SU-DHL-6 (cell line): ENCODE results near the gene TRIM39.

Source experiments
- H2AFZ ChIP-seq: fragments of 200-600 bp; sonication (generic); 2 replicates; pipeline ENCODE4 v1.6.1; 2014; ENCODE audit warnings: low read depth, mild to moderate bottlenecking, moderate library complexity, mixed read lengths, antibody characterized with exemption, low read length; ENCODE audit not compliant: severe bottlenecking
- H3F3A ChIP-seq: fragments of 200-600 bp; shearing (Covaris generic); 2 replicates; pipeline ENCODE4 v1.6.0; 2016; ENCODE audit warnings: antibody characterized with exemption, mild to moderate bottlenecking; ENCODE audit not compliant: insufficient read depth
- H3K27ac ChIP-seq: fragments of 200-600 bp; sonication (generic); 2 replicates; pipeline ENCODE4 v1.5.1; 2016; ENCODE audit warnings: low read depth, mild to moderate bottlenecking, low read length, moderate library complexity, mixed read lengths
- H3K27me3 ChIP-seq: fragments of 200-600 bp; sonication (generic), shearing (Covaris generic); 2 replicates; pipeline ENCODE4 v1.6.0; 2014; ENCODE audit warnings: mild to moderate bottlenecking, low read length
- H3K36me3 ChIP-seq: fragments of 200-600 bp; sonication (generic); 2 replicates; pipeline ENCODE4 v1.6.1; 2014; ENCODE audit warnings: mild to moderate bottlenecking, low read length, mixed read lengths
- H3K4me2 ChIP-seq: fragments of 300-600, 200-600 bp; shearing (Covaris generic), sonication (generic); 2 replicates; pipeline ENCODE4 v1.6.0; 2014; ENCODE audit warnings: low read length, low read depth, mild to moderate bottlenecking; ENCODE audit not compliant: poor library complexity, severe bottlenecking
- H3K4me3 ChIP-seq: fragments of 200-600 bp; sonication (generic); 2 replicates; pipeline ENCODE4 v1.5.1; 2014; ENCODE audit warnings: antibody characterized with exemption, low read length, mild to moderate bottlenecking, mixed read lengths; ENCODE audit not compliant: insufficient read depth, poor library complexity, severe bottlenecking
- H3K79me2 ChIP-seq: fragments of 200-600 bp; sonication (generic); 2 replicates; pipeline ENCODE4 v1.6.1; 2014; ENCODE audit warnings: mild to moderate bottlenecking, low read length, moderate library complexity; ENCODE audit not compliant: insufficient read depth
- H3K9ac ChIP-seq: fragments of 200-600 bp; sonication (generic); 2 replicates; pipeline ENCODE4 v1.7.0; 2014; ENCODE audit warnings: mild to moderate bottlenecking, low read length
- H3K9me2 ChIP-seq: fragments of 200-600 bp; sonication (generic); replicated peaks from 2 replicates; pipeline ENCODE4 v1.6.1; 2014; ENCODE audit warnings: low read length; ENCODE audit not compliant: insufficient read depth
- H3K9me3 ChIP-seq: fragments of 200-600 bp; sonication (generic); 2 replicates; pipeline ENCODE4 v1.6.1; 2014; ENCODE audit warnings: low read length, mixed read lengths; ENCODE audit not compliant: insufficient read depth
- H4K20me1 ChIP-seq: fragments of 200-600 bp; sonication (generic); 2 replicates; pipeline ENCODE4 v1.6.1; 2014; ENCODE audit warnings: low read depth, mild to moderate bottlenecking, antibody characterized with exemption, low read length, moderate library complexity, mixed read lengths
- CTCF ChIP-seq: fragments of 200-600 bp; sonication (generic); IDR thresholded peaks from one replicate; pipeline ENCODE4 v1.5.1; 2017; ENCODE audit warnings: antibody characterized with exemption, mild to moderate bottlenecking, low read length, moderate library complexity; ENCODE audit not compliant: insufficient read depth, poor library complexity, severe bottlenecking
- EZH2phosphoT487 ChIP-seq: fragments of 200-600 bp; sonication (generic), shearing (Covaris generic); conservative IDR thresholded peaks from 2 replicates; pipeline ENCODE4 v1.6.1; 2018; ENCODE audit warnings: mild to moderate bottlenecking, antibody characterized with exemption, low read length, moderate library complexity, mixed read lengths

TRIM39 gene

DNA sequence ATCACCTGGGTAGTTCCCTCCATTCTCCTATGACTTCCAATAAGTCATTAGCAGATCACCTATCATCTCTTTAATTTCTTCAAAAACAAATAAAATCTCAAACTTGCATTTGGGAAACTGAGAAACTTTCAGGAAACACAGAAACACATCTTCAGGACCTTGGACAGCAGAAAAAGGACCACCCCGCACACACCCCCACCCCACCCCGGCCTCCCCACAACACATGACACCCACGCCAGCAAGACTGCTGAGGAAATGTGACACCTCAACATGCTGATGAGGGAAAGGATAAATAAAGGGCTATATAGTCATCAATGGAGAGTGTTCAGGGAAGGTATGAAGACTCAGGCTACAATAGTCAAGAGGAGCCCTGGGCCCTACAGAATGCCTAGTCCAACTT lies 15.6 kb upstream of the TRIM39 start:
- H2AFZ ChIP-seq = no peak overlapping the region
- peaks cover 38% of the 10 kb centered on the region; the same call in 1 of the 2 replicates for H3K36me3 ChIP-seq
- H3K9me3 ChIP-seq = no peaks in the 10 kb centered on the region
- TF ChIP-seq CTCF (no peak), EZH2phosphoT487 (no peak)
- no peak overlapping the region for H3K4me3 ChIP-seq
- H3K9ac ChIP-seq = no peak overlapping the region
- H3F3A ChIP-seq = no peaks in the 10 kb centered on the region
- no peaks in the 10 kb centered on the region for H3K27me3 ChIP-seq
- H3K79me2 ChIP-seq = peaks cover 91% of the 10 kb centered on the region
- no peak overlapping the region for H3K4me2 ChIP-seq
- no peaks in the 10 kb centered on the region for H3K9me2 ChIP-seq
- H3K27ac ChIP-seq = no peak overlapping the region
- H4K20me1 ChIP-seq = peaks cover 15% of the 10 kb centered on the region

- Histone ChIP-seq H3K36me3 (peaks cover 40% of the 10 kb centered on the region; the same call in 1 of the 2 replicates), H3K79me2 (peaks cover 91% of the 10 kb centered on the region), H2AFZ (no peak overlapping the region), H3K27ac (no peak overlapping the region), H3F3A (no peaks in the 10 kb centered on the region), H3K4me3 (no peak overlapping the region), H3K9me2 (no peaks in the 10 kb centered on the region), H3K4me2 (no peak overlapping the region), H3K9me3 (no peaks in the 10 kb centered on the region), H3K9ac (no peak overlapping the region), H4K20me1 (peaks cover 20% of the 10 kb centered on the region), H3K27me3 (no peaks in the 10 kb centered on the region)
- TF ChIP-seq EZH2phosphoT487 = no peak
These were observed 15.1 kb upstream of the TRIM39 start for GRCh38 chr6:30311671-30312070.

- Histone ChIP-seq H3F3A (no peaks in the 10 kb centered on the region), H3K9me2 (no peaks in the 10 kb centered on the region), H3K4me2 (no peak overlapping the region), H4K20me1 (peaks cover 26% of the 10 kb centered on the region), H3K9ac (no peak overlapping the region), H2AFZ (no peak overlapping the region), H3K36me3 (peaks cover 42% of the 10 kb centered on the region; the same call in 1 of the 2 replicates), H3K27me3 (no peaks in the 10 kb centered on the region), H3K9me3 (no peaks in the 10 kb centered on the region), H3K27ac (no peak overlapping the region), H3K4me3 (no peak overlapping the region), H3K79me2 (peaks cover 91% of the 10 kb centered on the region)
- TF ChIP-seq CTCF (no peak), EZH2phosphoT487 (no peak)
These were observed 14.5 kb upstream of the TRIM39 start for GRCh38 chr6:30312266-30312665.

- H3K9me2 ChIP-seq = no peaks in the 10 kb centered on the region
- H4K20me1 ChIP-seq = peaks cover 32% of the 10 kb centered on the region
- peaks cover 91% of the 10 kb centered on the region for H3K79me2 ChIP-seq
- no peak for TF ChIP-seq CTCF
- no peak for TF ChIP-seq EZH2phosphoT487
- peaks cover 39% of the 10 kb centered on the region; the same call in 1 of the 2 replicates for H3K36me3 ChIP-seq
- no peak overlapping the region for H2AFZ ChIP-seq
- no peak overlapping the region for H3K4me3 ChIP-seq
- H3F3A ChIP-seq = no peaks in the 10 kb centered on the region
- no peaks in the 10 kb centered on the region for H3K27me3 ChIP-seq
- no peak overlapping the region for H3K9ac ChIP-seq
- H3K27ac ChIP-seq = no peak overlapping the region
- no peak overlapping the region for H3K4me2 ChIP-seq
- H3K9me3 ChIP-seq = no peaks in the 10 kb centered on the region
These were observed 13.9 kb upstream of the TRIM39 start for GRCh38 chr6:30312676-30313321.
